SU-DHL-6 (cell line): ENCODE results near the gene ASTN2.
A peak's percentile ranks its signal among the peaks of the same experiment; 100 is the strongest.

ENCODE experiments used
- H2AFZ ChIP-seq: fragments of 200-600 bp; sonication (generic); 2 replicates; pipeline ENCODE4 v1.6.1; 2014; ENCODE audit warnings: low read depth, mild to moderate bottlenecking, moderate library complexity, mixed read lengths, antibody characterized with exemption, low read length; ENCODE audit not compliant: severe bottlenecking
- H3F3A ChIP-seq: fragments of 200-600 bp; shearing (Covaris generic); 2 replicates; pipeline ENCODE4 v1.6.0; 2016; ENCODE audit warnings: antibody characterized with exemption, mild to moderate bottlenecking; ENCODE audit not compliant: insufficient read depth
- H3K27ac ChIP-seq: fragments of 200-600 bp; sonication (generic); 2 replicates; pipeline ENCODE4 v1.5.1; 2016; ENCODE audit warnings: low read depth, mild to moderate bottlenecking, low read length, moderate library complexity, mixed read lengths
- H3K27me3 ChIP-seq: fragments of 200-600 bp; sonication (generic), shearing (Covaris generic); 2 replicates; pipeline ENCODE4 v1.6.0; 2014; ENCODE audit warnings: mild to moderate bottlenecking, low read length
- H3K36me3 ChIP-seq: fragments of 200-600 bp; sonication (generic); 2 replicates; pipeline ENCODE4 v1.6.1; 2014; ENCODE audit warnings: mild to moderate bottlenecking, low read length, mixed read lengths
- H3K4me2 ChIP-seq: fragments of 300-600, 200-600 bp; shearing (Covaris generic), sonication (generic); 2 replicates; pipeline ENCODE4 v1.6.0; 2014; ENCODE audit warnings: low read length, low read depth, mild to moderate bottlenecking; ENCODE audit not compliant: poor library complexity, severe bottlenecking
- H3K4me3 ChIP-seq: fragments of 200-600 bp; sonication (generic); 2 replicates; pipeline ENCODE4 v1.5.1; 2014; ENCODE audit warnings: antibody characterized with exemption, low read length, mild to moderate bottlenecking, mixed read lengths; ENCODE audit not compliant: insufficient read depth, poor library complexity, severe bottlenecking
- H3K79me2 ChIP-seq: fragments of 200-600 bp; sonication (generic); 2 replicates; pipeline ENCODE4 v1.6.1; 2014; ENCODE audit warnings: mild to moderate bottlenecking, low read length, moderate library complexity; ENCODE audit not compliant: insufficient read depth
- H3K9ac ChIP-seq: fragments of 200-600 bp; sonication (generic); 2 replicates; pipeline ENCODE4 v1.7.0; 2014; ENCODE audit warnings: mild to moderate bottlenecking, low read length
- H3K9me2 ChIP-seq: fragments of 200-600 bp; sonication (generic); replicated peaks from 2 replicates; pipeline ENCODE4 v1.6.1; 2014; ENCODE audit warnings: low read length; ENCODE audit not compliant: insufficient read depth
- H3K9me3 ChIP-seq: fragments of 200-600 bp; sonication (generic); 2 replicates; pipeline ENCODE4 v1.6.1; 2014; ENCODE audit warnings: low read length, mixed read lengths; ENCODE audit not compliant: insufficient read depth
- H4K20me1 ChIP-seq: fragments of 200-600 bp; sonication (generic); 2 replicates; pipeline ENCODE4 v1.6.1; 2014; ENCODE audit warnings: low read depth, mild to moderate bottlenecking, antibody characterized with exemption, low read length, moderate library complexity, mixed read lengths
- CTCF ChIP-seq: fragments of 200-600 bp; sonication (generic); IDR thresholded peaks from one replicate; pipeline ENCODE4 v1.5.1; 2017; ENCODE audit warnings: antibody characterized with exemption, mild to moderate bottlenecking, low read length, moderate library complexity; ENCODE audit not compliant: insufficient read depth, poor library complexity, severe bottlenecking
- EZH2phosphoT487 ChIP-seq: fragments of 200-600 bp; sonication (generic), shearing (Covaris generic); conservative IDR thresholded peaks from 2 replicates; pipeline ENCODE4 v1.6.1; 2018; ENCODE audit warnings: mild to moderate bottlenecking, antibody characterized with exemption, low read length, moderate library complexity, mixed read lengths

The ASTN2 gene

DNA sequence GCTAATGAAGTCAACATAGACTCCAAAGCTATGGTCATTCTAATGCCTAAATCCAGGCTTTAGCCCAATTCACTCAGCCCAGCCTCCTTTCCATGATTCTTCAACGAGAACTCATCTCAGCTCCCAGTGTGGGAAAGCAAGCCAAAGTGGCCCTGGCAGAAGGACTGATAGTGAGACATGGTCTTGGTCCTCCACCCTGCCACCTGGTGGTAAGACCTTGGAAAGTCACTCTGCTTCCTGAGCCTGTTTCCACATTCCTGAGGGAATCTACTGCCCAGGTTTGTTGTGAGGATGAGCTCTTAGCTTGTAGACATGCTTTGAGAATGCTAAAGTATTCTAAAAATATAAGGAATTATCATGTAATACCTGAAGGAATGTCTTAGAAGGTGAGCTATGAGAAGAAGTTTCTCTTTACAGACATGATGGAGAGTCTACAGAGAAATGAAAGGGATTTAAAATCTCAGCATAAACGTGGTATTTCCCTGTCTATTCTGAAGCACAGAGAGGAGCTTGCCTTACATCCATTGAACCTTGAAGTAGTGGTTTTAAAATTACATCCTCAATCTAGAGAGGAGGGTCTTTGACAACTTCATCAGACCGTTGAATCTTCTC, 554.2 kb downstream of the ASTN2 start:
- no peak overlapping the region for H3K27ac ChIP-seq
- no peak overlapping the region for H3K9ac ChIP-seq
- H3K36me3 ChIP-seq: no peaks in the 10 kb centered on the region
- H3K4me2 ChIP-seq: no peak overlapping the region
- H3K9me3 ChIP-seq: no peaks in the 10 kb centered on the region
- no peak overlapping the region for H2AFZ ChIP-seq
- no peaks in the 10 kb centered on the region for H4K20me1 ChIP-seq
- H3K79me2 ChIP-seq: no peaks in the 10 kb centered on the region
- TF ChIP-seq CTCF: peak; percentile 66
- TF ChIP-seq EZH2phosphoT487: no peak
- no peak overlapping the region for H3K4me3 ChIP-seq
- H3F3A ChIP-seq: no peaks in the 10 kb centered on the region
- H3K9me2 ChIP-seq: no peaks in the 10 kb centered on the region
- no peaks in the 10 kb centered on the region for H3K27me3 ChIP-seq

GRCh38 chr9:116859763-116860162, 555.1 kb downstream of the ASTN2 start:
- H3K4me3 ChIP-seq: no peak overlapping the region
- no peaks in the 10 kb centered on the region for H3K79me2 ChIP-seq
- no peak overlapping the region for H3K4me2 ChIP-seq
- H4K20me1 ChIP-seq: no peaks in the 10 kb centered on the region
- no peaks in the 10 kb centered on the region for H3F3A ChIP-seq
- no peak overlapping the region for H2AFZ ChIP-seq
- H3K9me2 ChIP-seq: no peaks in the 10 kb centered on the region
- no peaks in the 10 kb centered on the region for H3K27me3 ChIP-seq
- H3K36me3 ChIP-seq: no peaks in the 10 kb centered on the region
- H3K9me3 ChIP-seq: no peaks in the 10 kb centered on the region
- no peak for TF ChIP-seq EZH2phosphoT487
- no peak for TF ChIP-seq CTCF
- H3K9ac ChIP-seq: no peak overlapping the region
- no peak overlapping the region for H3K27ac ChIP-seq

DNA sequence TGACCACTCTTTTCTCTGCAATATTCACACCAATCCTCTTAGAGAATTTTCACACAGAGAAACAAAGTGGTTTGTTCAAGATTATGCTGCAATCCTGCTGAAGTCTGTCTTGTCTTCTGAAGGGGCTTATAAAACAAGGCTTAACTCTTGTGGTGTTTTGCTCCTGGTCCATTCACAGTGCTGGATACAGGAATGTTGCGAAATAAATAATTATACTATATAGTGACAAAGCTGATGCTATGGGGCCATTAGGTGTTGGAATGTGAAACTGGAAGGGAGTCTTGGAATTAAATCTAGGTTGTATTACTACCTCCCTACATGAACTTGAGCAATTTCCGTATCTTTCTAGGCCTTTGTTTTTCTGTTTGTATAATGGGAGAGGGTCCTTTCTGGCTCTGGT, 557.5 kb downstream of the ASTN2 start:
- TF ChIP-seq EZH2phosphoT487: no peak
- TF ChIP-seq CTCF: no peak
- no peaks in the 10 kb centered on the region for H4K20me1 ChIP-seq
- H3K79me2 ChIP-seq: no peaks in the 10 kb centered on the region
- no peak overlapping the region for H3K4me3 ChIP-seq
- no peak overlapping the region for H3K9ac ChIP-seq
- no peaks in the 10 kb centered on the region for H3K36me3 ChIP-seq
- H3K27me3 ChIP-seq: no peaks in the 10 kb centered on the region
- no peaks in the 10 kb centered on the region for H3K9me3 ChIP-seq
- H3K4me2 ChIP-seq: no peak overlapping the region
- no peaks in the 10 kb centered on the region for H3F3A ChIP-seq
- no peaks in the 10 kb centered on the region for H3K9me2 ChIP-seq
- H2AFZ ChIP-seq: no peak overlapping the region
- H3K27ac ChIP-seq: no peak overlapping the region
